A673 (cell line): ENCODE results near the gene CCDC86. TPM values are rescaled to one million over a fixed set of nuclear protein-coding genes. Genes with fewer than 3 reads are reported as not detected.

Source experiments
- BruUV-seq: library from RNA; stranded (reverse); fragments of 400-500 nt; replicated peaks from 2 replicates; lab custom pipeline; 2021; lab: Mats Ljungman, UMichigan
- CTCF ChIA-PET: fragments of 300-600 bp; sonication (Branson Sonifier 250); formaldehyde crosslinking; loops from one replicate; lab custom pipeline; 2022; ENCODE audit warnings: antibody characterized with exemption; lab: Charles Lee
- POLR2A ChIA-PET: fragments of 300-600 bp; sonication (Branson Sonifier 250); formaldehyde crosslinking; loops from one replicate; lab custom pipeline; 2022; ENCODE audit warnings: antibody characterized with exemption; ENCODE audit not compliant: low non-redundant PET; lab: Charles Lee
- DNase-seq: peaks from one replicate; pipeline ENCODE4 v3.0.0-alpha.2; 2015; ENCODE audit warnings: low spot score
- H3K27ac ChIP-seq: fragments of 200-600 bp; sonication (generic); 2 replicates; pipeline ENCODE4 v1.5.1; 2016; ENCODE audit warnings: mixed run types, low read depth, mild to moderate bottlenecking, mixed read lengths, antibody characterized with exemption, low read length; ENCODE audit not compliant: poor library complexity, severe bottlenecking
- H3K27me3 ChIP-seq: fragments of 200-600 bp; sonication (generic); replicated peaks from 2 replicates; pipeline ENCODE4 v1.6.1; 2017; ENCODE audit warnings: mixed run types, low read depth, mild to moderate bottlenecking, mixed read lengths, antibody characterized with exemption, low read length; ENCODE audit not compliant: insufficient read depth, poor library complexity
- H3K36me3 ChIP-seq: fragments of 200-600 bp; sonication (generic); 2 replicates; pipeline ENCODE4 v1.6.1; 2016; ENCODE audit warnings: mixed run types, mild to moderate bottlenecking, mixed read lengths, antibody characterized with exemption, low read length; ENCODE audit not compliant: insufficient read depth, poor library complexity, severe bottlenecking
- H3K4me1 ChIP-seq: fragments of 200-600 bp; sonication (generic); 2 replicates; pipeline ENCODE4 v1.6.1; 2017; ENCODE audit warnings: mixed run types, mild to moderate bottlenecking, mixed read lengths, antibody characterized with exemption, low read length; ENCODE audit not compliant: insufficient read depth, poor library complexity, severe bottlenecking
- H3K4me3 ChIP-seq: fragments of 200-600 bp; sonication (generic); 2 replicates; pipeline ENCODE4 v1.5.1; 2016; ENCODE audit warnings: low read depth, mixed run types, mild to moderate bottlenecking, mixed read lengths, low read length; ENCODE audit not compliant: poor library complexity, severe bottlenecking
- H3K9me3 ChIP-seq: fragments of 200-600 bp; sonication (generic); 2 replicates; pipeline ENCODE4 v1.6.1; 2016; ENCODE audit warnings: mixed run types, low read depth, mild to moderate bottlenecking, mixed read lengths, antibody characterized with exemption, low read length; ENCODE audit not compliant: poor library complexity, severe bottlenecking
- CTCF ChIP-seq: fragments of 300-800, 200-600 bp; sonication (generic); conservative IDR thresholded peaks from 2 replicates; pipeline ENCODE4 v1.5.1; 2017; ENCODE audit warnings: low read depth, mild to moderate bottlenecking, antibody characterized with exemption, low read length, moderate library complexity, mixed read lengths
- EZH2 ChIP-seq: fragments of 200-600 bp; sonication (generic); IDR thresholded peaks from 2 replicates; pipeline ENCODE4 v1.6.1; 2017; ENCODE audit warnings: borderline replicate concordance, low read depth, mild to moderate bottlenecking, mixed read lengths, antibody characterized with exemption, low read length; ENCODE audit not compliant: poor library complexity, severe bottlenecking
- intact Hi-C: fragments of 100-400 bp; cut with micrococcal nuclease; formaldehyde crosslinking; loops from one replicate; pipeline ENCODE4 v1.10.0; 2022; ENCODE audit not compliant: unreplicated experiment
- total RNA-seq: library from RNA; stranded (reverse); gene quantifications from 2 replicates; pipeline ENCODE4 v1.2.3, GENCODE V29; 2021

Gene CCDC86
- total RNA-seq, 1 experiment from 2014 or later, result 188 TPM

- ChIA-PET CTCF (interaction anchor here (0.6 kb wide), 1 partner anchor 9 kb away, joined by 3 read pairs; no protein-coding TSS in a partner anchor), POLR2A (no interaction called here)
- H3K4me3 ChIP-seq, result no peak overlapping the region
- H3K4me1 ChIP-seq, result no peaks in the 10 kb centered on the region
- TF ChIP-seq CTCF, result no peak
- TF ChIP-seq EZH2, result no peak
- no peaks in the 10 kb centered on the region for H3K27me3 ChIP-seq
- no peak overlapping the region for H3K27ac ChIP-seq
- no TSS peak for BruUV-seq
- H3K9me3 ChIP-seq, result no peaks in the 10 kb centered on the region
- no peak for DNase-seq
- peaks cover 48% of the 10 kb centered on the region for H3K36me3 ChIP-seq
- intact Hi-C loops, result no loop called here
Measured at GRCh38 chr11:60890696-60891095, 48.8 kb downstream of the CCDC86 start.

GRCh38 chr11:60891103-60891741, 49.3 kb downstream of the CCDC86 start:
- ChIA-PET POLR2A (no interaction called here), CTCF (interaction anchor here (0.6 kb wide), 1 partner anchor 8 kb away, joined by 3 read pairs; no protein-coding TSS in a partner anchor)
- BruUV-seq, result no TSS peak
- intact Hi-C loops, result no loop called here
- Histone ChIP-seq H3K9me3 (no peaks in the 10 kb centered on the region), H3K27me3 (no peaks in the 10 kb centered on the region), H3K4me1 (no peaks in the 10 kb centered on the region), H3K36me3 (peaks cover 53% of the 10 kb centered on the region), H3K4me3 (no peak overlapping the region), H3K27ac (no peak overlapping the region)
- no peak for DNase-seq
- TF ChIP-seq CTCF, result no peak
- TF ChIP-seq EZH2, result no peak

- DNase-seq, result no peak
- H3K27me3 ChIP-seq, result no peaks in the 10 kb centered on the region
- TF ChIP-seq EZH2 (no peak), CTCF (no peak)
- intact Hi-C loops, result no loop called here
- H3K4me3 ChIP-seq, result no peak overlapping the region
- H3K36me3 ChIP-seq, result peaks cover 91% of the 10 kb centered on the region
- ChIA-PET CTCF (interaction anchor here (1.3 kb wide), 1 partner anchor 64 kb away, joined by 4 read pairs; no protein-coding TSS in a partner anchor), POLR2A (no interaction called here)
- no TSS peak for BruUV-seq
- H3K4me1 ChIP-seq, result no peaks in the 10 kb centered on the region
- H3K9me3 ChIP-seq, result no peaks in the 10 kb centered on the region
- H3K27ac ChIP-seq, result no peak overlapping the region
Measured at GRCh38 chr11:60895687-60896086, 53.8 kb downstream of the CCDC86 start.
